GM18520 (cell line): ENCODE measurements around the gene SLC7A6.
A peak's percentile ranks its signal among the peaks of the same experiment; 100 is the strongest.

ENCODE experiments used
- ATAC-seq: cut with Tn5 transposase; IDR thresholded peaks from one replicate; pipeline ENCODE4 v1.9.1; 2021; ENCODE audit not compliant: unreplicated experiment

The SLC7A6 gene

DNA sequence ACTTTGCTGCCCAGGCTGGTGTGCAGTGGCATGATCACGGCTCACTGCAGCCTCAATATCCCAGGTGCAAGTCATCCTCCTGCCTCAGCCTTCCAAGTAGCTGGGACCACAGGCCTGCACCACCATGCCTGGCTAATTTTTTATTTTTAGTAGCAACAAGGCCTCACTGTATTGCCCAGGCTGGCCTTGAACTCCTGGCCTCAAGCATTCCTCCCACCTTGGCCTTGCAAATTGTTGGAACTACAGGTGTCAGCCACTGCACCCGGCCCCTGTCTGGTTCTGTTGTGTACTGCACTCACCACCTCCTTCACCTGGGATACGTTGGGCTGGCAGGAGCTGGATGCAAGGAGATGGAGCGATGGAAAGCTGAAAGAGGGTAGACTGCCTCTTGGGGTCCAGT lies 10.6 kb upstream of the SLC7A6 start:
- no peak for ATAC-seq

- no peak for ATAC-seq
These were observed 8.6 kb upstream of the SLC7A6 start for GRCh38 chr16:68255712-68256111.

GRCh38 chr16:68257251-68257905 lies 6.9 kb upstream of the SLC7A6 start:
- no peak for ATAC-seq

GRCh38 chr16:68257906-68258800 lies 6.2 kb upstream of the SLC7A6 start:
- no peak for ATAC-seq

DNA sequence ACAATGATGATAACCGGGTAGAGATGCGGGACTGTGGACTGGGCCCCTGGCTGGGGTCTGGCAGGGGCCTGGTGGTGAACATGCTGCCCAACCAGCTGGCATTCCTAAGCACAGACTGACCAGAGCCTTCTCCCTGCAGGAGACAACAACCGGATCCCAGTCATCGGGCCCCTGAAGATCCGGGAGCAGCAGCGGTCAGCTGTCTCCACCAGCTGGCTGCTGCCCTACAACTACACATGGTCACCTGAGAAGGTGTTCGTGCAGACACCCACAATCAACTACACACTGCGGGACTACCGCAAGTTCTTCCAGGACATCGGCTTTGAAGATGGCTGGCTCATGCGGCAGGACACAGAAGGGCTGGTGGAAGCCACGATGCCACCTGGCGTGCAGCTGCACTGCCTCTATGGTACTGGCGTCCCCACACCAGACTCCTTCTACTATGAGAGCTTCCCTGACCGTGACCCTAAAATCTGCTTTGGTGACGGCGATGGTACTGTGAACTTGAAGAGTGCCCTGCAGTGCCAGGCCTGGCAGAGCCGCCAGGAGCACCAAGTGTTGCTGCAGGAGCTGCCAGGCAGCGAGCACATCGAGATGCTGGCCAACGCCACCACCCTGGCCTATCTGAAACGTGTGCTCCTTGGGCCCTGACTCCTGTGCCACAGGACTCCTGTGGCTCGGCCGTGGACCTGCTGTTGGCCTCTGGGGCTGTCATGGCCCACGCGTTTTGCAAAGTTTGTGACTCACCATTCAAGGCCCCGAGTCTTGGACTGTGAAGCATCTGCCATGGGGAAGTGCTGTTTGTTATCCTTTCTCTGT lies 5.1 kb upstream of the SLC7A6 start:
- ATAC-seq = no peak

GRCh38 chr16:68263559-68264127 lies 683 bp upstream of the SLC7A6 start:
- no peak for ATAC-seq

DNA sequence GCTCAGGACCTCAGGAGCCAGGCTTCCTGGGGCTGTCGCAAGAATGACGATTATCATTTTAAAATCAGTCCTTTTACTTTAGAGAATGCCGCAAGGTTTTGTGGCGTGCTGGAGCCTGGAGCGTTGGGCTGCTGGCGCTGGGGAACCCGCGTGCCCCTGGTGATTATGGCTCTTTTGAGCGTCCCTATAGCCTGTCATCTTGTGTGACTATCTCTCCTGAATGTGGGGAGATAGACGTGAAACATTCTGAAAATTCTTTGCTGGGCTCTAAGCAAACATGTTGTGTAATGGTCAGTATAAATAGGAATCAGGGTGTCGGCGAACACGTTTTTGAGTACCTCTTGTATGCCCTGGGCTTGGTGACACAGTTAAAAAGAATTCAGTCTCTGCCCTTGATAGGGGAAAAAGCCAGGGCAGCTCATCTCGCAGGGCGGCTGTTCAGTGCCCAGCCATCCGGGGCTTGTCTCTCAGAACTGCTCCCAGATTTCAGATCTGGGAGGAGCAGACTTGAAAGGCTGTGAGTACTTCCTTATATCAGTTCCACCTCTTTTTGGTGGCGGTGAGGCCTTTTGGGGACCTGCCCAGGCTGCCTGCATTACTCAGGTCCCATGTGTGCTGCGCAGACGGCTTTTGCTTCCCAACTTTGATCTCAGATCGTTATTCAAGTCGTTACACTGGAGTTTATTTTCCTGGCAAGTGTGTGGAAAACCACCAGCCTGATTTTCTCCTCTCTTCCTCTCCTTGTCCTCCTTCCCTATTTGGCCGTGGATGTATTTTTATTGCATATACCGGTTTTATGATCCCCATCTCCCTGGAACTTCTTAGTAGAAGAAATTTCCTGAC lies 973 bp downstream of the SLC7A6 start:
- ATAC-seq = no peak

DNA sequence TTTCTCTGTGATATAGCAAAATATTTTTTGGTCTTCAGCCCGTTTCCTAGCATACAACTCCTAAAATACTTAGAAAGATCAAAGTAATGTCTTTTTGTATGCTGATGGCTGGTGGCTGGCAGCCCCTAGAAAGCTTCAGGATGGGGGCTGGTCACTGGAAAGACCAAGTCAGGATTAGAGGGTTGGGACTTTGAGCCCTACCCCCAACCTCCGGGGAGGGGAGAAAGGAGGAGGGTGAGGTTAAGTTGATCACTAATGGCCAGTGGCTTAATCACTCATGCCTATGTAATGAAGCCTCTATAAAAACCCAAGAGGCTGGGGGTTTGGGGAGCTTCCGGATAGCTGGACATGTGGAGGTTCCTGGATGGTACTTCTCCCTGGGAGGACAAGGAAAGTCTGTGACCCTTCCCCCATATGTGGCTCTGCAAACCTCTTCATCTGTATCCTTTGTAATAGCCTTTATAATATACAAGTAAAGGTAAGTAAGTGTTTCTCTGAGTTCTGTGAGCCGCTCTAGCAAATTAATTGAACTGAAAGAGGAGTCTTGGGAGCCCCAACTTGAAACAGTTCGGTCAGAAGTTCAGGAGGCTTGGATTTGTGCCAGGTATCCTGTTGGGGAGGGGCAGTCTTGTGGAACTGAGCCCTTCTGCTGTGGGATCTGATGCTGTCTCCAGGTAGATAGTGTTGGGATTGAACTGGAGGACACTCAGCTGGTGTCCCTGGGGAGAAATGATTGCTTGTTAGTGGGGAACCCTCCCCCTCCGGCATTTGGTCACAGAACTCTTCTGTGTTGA lies 3.5 kb downstream of the SLC7A6 start:
- ATAC-seq = no peak

GRCh38 chr16:68269793-68270192 lies 5.5 kb downstream of the SLC7A6 start:
- ATAC-seq = no peak

GRCh38 chr16:68270353-68270752 lies 6.0 kb downstream of the SLC7A6 start:
- no peak for ATAC-seq

GRCh38 chr16:68272507-68273209 lies 8.3 kb downstream of the SLC7A6 start:
- ATAC-seq = no peak

- no peak for ATAC-seq
These were observed 9.1 kb downstream of the SLC7A6 start for GRCh38 chr16:68273459-68273858.

DNA sequence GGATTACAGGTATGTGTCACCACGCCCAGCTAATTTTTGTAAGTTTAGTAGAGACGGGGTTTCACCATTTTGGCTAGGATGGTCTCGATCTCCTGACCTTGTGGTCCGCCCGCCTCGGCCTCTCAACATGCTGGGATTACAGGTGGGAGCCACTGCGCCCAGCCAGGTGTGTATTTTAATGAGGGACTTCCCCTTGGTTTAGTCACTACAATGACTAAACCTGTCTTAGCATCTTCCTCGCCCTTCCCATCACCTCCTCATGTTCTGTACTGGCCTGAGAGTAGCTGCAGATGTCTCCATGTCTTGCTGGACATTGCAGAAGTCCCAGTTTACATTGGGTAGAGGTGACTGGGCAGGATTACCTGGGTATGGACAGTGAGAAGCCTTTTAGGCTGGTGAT lies 9.6 kb downstream of the SLC7A6 start:
- no peak for ATAC-seq

- ATAC-seq = no peak
These were observed 10.1 kb downstream of the SLC7A6 start for GRCh38 chr16:68274441-68274840.

DNA sequence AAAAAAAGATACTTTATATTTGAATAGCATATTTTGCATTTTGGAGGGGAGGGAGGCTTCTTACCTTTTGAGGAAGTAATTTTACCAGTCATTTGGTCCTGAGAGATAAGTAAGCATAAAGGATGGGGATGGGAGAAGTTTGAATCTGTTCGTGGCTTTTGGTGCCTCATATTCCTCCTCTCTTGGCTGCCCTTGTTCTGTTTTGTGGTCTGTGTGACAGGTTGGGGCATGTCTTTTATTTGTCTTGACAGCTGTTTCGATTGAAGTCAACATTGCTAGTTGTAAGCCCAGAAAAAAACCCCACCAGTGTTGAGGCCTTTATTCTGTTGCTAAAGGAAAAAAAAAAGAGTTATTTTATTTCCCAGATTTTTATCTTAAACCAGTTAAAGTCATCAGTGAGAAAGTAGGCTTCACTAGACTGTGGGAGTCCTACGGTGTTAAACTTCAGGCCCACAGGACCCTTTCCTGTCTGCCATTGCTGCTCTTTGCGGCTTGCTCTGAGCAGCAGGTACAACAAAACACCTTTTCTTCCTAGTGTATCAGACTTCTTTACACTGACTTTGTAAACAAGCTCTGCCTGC lies 11.4 kb downstream of the SLC7A6 start:
- ATAC-seq = peak; percentile 67

- no peak for ATAC-seq
These were observed 11.9 kb downstream of the SLC7A6 start for GRCh38 chr16:68276223-68276622.

GRCh38 chr16:68279726-68280558 lies 15.6 kb downstream of the SLC7A6 start:
- ATAC-seq = no peak
